ENCODE results near the gene ANKS3.

Gene ANKS3

DNA sequence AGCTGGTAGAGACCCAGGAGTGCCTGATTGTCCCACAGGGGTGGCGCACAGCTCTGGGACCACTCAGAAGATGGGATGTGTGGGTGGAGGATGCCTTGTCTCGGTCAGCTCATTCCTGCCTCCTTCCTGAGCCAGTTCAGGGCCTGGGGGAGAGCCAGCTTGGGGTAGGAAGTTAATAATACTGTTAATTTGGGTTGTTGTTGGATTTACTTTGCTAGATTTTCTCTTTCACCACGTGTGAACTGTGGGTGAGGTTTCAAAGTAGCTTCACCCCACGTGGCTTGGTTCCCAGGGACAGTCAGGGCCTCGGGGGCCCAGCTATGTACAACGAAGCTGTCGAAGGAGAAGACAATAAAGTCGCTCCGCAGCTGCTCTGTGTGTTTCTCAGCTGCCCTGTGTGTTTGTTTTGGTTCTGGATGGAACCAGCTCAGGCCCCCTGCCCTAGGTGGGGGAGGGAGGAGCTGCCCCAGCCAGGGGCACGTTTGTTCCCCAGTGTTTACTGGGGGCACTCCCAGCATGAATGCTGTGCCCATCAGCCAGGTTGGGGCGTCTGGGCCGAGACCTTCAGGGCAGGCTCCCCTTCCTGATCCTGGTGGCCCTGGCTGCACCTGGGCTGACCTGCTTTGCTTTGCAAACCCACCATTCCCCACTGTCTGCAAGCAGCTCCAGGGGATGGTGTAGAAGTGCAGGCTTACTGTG lies 38.4 kb downstream of the ANKS3 start:
- no peak for DNase-seq

DNA sequence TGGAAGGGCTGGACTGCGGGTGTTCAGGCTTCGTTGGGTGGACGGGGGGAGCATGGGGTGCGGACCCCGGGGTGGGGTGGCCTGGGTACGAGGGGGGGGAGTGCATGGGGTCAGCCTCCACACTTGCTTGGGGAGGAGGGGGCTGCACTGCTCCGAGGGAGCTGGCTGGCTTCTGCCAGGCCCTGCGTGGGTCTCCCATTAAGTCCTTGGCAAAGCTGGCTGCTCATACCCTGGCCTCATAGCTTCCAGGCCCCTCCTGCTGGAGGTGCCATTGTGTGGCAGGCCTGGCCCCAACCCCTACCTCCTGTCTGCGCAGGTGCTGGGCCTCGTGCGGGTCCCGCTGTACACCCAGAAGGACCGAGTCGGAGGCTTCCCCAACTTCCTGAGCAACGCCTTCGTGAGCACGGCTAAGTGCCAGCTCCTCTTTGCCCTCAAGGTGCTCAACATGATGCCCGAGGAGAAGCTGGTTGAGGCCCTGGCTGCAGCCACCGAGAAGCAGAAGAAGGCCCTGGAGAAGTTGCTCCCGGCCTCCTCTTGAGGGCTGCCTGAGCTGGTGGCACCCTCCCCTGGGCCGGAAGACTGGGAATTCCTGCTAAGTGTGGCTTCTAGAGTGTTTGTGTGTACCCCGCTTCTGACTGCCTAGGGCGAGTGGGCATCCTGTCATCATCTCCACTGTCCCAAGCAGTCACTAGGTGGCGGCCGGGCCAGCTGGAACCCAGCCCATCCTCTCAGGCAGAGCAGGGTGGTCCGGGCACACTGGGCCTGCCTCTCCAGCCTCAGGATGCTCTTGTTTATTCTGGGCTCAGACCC lies 39.2 kb downstream of the ANKS3 start:
- peak in 6 of 14 donors; percentile 12 to 39 (median 31) for DNase-seq

DNA sequence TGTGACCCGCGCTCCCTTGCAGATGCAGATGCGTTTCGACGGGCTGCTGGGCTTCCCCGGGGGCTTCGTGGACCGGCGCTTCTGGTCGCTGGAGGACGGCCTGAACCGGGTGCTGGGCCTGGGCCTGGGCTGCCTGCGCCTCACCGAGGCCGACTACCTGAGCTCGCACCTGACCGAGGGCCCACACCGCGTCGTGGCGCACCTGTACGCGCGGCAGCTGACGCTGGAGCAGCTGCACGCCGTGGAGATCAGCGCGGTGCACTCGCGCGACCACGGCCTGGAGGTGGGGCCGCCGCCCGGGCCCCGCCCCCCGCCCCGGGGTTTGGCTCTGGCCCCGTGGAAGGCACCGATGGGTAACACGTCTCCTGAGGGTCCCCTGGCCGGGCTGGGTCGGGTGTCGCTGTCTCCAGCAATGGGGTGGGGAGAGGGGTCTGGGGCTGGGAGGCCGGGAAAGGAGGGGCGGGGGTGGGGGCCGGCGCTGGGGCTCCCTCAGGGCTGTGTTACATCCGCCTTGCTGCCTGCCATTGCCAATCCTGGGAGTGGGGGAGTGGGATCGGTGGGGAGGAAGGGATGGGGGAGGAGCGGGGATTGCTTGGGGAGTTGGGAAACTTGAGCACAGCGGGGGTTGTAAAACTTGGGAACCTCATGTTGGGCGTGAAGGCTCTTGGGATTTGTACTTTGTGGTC lies 40.0 kb downstream of the ANKS3 start:
- DNase-seq = no peak

DNA sequence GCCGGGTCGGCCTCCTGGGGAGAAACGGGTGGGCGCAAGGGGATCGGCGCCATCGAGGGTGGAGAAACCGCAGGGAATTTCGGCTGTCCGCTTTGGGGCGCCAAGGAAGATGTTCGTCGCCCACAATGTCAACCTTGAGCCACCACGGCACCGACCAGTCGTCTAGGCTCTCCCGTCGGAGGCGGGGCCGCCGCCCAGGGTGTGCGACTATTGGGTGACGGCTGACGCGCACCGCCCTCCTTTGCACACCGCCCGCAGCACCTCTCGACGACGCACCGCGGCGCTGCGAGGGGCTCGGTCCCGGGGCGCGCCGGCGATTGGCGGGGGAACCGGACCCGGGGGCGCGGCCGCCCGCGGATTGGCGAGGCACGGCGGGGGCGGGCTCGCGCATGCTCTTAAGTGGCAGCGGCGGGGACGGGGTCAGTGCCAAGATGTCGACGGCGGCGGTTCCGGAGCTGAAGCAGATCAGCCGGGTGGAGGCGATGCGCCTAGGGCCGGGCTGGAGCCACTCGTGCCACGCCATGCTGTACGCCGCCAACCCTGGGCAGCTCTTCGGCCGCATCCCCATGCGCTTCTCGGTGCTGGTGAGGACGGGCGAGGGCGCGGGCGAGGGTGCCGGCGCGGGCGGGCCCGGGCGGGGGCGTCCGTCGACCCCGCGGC lies 40.6 kb downstream of the ANKS3 start, which contains the start of gene NUDT16L1:
Gene NUDT16L1, plus strand, starts transcription at position 267 of the 660 bp plus-strand sequence. Its CDS starts 165 bp downstream, at position 432.
- peak; percentile 65 to 99 (median 91) for DNase-seq

DNA sequence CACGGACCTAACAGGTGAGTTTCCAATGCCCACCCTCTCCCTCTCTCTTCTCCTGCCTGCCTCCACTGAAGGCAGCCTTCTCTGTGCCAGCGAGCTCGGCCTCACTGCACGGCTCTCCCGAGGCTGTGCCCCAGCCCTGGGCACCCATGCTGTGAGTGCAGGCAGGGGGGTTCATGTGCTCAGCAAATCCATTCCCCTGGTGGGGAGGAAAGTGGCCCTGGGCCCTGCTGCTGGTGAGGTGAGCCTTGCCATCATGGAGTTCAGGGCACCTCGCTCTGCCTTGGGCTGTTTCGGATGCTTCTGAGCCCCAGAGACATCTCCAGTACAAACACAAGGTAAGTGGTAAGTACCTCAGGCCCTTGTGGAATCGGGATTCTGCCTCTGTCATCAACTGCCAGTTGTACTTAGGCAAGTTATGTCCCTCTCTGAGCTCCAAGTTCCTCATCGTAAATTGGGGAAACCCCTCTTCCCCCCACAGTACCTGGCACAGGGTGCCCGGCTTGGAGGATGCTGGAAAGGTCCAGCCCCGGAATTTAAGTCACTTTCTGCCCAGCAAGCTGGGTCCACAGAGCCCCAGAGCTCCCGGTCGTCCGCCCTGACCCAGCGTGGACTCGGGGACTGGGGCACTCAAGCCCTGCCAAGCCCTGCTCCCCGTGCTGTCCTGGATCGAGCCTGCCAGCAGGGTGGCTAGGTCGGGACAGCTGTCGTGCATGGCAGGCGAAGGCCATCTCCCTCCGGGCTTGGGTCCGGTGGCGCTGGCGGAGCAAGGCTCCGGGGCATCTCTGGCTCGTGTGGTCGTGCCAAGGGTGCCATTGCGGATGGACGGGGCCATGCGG lies 41.4 kb downstream of the ANKS3 start:
- no peak for DNase-seq

DNA sequence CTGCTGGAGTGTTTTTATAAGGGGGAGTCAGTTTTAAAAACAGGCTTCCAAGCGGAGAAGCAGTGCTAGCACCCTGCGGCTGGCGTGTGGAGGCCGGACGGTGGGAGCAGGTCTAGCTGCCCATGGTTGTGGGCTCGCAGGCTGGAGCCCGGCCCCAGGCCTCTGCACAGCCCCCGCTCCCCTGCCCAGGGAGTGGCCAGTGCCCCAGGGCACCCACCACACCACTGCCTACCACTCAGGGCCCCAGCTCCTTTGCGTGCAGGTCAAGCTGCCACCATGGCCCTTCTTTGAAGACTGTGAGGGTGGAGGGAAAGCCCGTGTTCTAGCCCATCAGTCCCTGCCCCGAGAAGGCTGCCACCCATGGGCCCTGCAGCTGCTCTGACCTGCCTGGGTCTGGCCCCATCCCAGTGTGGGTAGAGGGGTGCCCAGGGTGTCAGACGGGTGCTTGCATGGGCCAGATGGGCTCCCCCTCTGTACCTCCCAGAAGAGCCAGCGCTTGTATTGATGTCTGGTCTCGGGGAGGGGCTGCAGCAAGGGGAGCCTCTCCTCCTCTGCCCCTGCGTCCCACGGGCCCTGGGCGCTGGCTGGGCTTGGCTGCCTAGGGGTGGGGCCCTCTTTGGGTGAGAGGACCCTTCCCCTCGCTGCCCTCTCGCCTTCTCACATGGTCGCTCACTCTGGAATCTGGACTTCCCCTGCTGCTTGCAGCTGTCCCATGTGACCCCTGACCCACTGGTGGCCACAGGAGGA lies 42.2 kb downstream of the ANKS3 start:
- DNase-seq = no peak

DNA sequence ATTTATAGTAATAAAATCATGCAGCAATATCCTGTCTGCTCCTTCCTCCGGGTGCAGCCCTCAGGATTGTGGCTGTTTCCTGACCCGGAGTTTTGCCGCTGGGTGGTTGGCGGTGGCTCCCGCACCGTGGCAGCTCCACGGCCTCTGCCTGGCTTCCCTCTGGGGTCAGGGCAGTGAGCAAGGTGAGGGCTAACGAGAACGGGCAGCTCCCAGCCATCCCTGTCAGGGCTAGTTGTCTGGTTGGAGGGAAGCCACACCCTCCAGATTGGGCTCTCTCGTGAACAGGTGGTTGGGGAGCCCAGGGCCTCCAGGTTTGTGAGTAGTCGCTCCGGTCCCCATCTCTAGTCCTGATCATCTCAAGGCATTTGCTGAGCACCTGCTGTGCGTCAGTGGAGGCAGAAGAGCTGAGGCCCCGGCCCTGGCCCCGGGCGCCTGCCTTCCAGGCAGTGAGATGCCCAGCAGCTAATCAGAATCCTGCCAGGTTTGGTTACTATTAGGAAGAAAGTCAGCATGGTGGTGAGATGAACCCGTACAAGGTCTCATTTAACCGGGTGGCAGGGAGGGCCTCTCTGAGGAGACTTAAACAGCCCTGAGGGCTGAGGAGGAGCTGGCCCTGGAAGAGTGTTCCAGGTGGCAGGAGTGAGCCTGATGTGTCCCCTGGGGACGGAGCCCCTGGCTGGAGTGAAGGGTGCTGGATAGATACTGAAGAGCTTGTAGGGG lies 43.0 kb downstream of the ANKS3 start:
- peak in 1 of 14 donors; percentile 43 for DNase-seq

DNA sequence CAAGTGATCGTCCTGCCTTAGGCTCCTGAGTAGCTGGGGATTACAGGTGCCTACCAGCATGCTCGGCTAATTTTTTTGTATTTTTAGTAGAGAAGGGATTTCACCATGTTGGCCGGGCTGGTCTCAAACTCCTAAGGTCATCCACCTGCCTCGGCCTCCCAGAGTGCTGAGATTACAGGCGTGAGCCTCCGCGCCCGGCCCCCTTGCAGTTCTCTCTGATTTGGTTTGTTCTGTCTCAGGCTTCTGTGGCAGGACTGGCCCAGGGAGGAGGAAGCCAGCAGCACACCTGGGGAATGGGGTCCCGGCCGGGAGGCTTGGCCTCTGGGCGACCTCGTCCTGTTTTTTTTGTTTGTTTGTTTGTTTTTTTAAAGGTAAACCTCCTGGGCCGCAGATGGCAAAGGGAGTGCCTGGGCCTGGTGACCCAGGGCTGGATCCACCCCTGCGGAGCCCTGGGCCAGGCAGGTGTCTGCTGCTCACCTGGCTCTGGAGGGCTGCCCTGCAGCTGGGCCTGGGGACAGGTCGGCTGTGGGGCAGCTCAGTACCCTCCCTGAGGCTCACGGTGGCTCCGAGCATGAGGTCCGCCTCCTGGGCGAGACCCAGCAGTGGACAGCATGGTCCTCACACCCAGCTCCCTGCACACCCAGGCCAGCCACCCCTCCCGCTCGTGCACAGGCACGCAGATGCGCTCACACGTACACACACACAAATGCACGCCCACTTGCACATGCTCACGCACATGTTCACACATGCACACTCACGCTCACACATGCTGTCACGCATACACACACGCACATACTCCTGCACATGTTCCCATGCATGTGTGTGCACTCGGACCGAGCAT lies 44.0 kb downstream of the ANKS3 start:
- no peak for DNase-seq

DNA sequence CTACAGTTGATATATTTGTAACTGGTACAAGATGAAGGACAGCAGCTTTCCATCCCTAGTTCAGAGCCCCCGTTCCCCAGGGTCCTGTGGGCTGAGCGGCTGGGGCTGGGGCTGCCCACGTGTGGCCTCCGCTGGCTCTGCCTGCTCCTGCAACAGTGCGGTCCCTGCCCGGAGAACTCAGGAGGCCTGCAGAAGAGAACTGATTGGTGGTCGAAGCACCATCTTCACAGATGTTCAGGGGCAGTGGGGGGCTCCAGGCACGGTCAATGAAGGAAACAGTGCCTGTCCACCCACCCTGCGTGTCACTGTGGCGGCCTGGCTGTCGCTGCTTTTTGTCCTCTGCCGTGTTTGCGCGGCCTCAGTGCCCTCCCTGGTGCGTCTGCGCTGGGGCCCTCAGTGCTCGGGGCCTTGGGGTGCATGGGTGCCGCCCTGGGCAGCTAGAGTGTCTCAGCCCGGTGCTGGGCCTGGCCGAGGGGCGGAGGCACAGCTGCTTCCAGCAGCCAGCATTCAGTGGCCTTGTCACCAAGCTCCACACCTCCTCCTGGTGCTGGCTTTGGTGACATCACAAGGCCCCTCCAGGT lies 44.9 kb downstream of the ANKS3 start:
- no peak for DNase-seq

DNA sequence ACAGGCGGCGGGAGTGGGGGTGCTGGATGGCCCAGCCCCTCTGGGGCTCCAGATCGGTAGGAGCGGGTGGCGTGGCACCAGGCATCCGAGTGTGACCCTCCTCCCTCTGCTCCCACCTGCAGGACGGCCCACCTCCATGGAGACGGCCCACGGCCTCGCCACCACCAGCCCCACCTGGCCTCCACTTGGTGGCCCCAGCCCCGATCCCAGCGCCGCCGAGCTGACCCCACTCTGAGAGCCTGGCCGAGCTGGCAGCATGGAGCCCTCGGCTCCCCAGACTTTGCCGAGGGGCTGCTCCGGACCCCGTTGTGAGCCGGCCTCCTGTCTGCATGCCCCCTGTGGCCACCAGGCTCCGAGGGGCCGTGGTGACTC lies 45.4 kb downstream of the ANKS3 start:
- no peak for DNase-seq

DNA sequence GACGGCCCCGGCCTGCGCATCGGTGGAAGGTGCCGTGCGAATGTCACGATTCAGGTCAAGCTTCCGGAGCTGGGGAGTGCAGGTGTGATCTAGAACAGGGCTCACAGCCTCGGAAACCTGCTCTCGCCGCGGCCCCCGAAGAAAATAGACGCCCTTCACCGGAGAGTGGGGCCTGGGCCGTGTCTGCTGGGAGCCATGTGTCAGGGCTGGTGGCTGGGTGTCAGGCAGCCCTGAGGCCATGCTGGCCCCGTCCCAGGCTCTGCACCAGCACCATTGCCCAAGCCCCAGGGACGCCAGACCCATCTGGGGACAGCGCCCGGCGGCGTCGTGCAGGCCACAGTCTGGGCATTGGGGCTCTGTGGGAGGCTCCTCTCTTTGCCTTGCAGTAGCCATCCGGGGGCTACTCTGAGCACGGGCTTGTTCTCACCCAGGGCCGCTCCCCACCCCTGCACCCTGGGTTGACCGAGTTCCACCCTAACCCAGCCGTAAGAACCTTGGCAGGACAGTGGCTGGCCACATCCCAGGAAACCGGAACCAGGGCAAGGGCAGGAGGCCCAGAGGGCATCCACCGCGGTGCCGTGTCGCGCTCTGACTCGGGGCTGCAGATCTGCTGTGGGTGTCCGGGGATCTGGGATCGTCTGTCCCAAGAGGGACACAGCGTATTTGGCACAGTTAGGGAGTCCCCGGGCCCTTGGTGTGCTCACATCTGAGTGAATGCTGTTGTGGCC lies 46.0 kb downstream of the ANKS3 start:
- no peak for DNase-seq

DNA sequence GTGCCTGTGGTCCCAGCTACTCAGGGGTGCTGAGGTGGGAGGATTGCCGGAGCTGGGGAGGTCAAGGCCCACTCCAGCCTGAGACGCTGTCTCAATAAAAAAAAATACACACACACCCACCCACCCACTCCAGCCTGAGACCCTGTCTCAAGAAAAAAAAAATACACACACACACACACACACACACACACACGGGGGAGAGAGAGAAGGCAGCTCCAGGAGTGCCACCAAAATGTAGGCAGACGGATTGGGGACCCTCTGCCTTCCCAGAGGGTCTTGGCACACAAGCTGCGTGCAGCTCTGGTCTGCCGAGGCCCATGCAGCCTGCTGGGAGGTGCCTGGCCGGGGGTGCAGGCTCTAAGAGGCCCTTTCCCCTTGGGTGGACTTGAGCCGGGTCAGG lies 46.7 kb downstream of the ANKS3 start:
- DNase-seq = no peak

DNA sequence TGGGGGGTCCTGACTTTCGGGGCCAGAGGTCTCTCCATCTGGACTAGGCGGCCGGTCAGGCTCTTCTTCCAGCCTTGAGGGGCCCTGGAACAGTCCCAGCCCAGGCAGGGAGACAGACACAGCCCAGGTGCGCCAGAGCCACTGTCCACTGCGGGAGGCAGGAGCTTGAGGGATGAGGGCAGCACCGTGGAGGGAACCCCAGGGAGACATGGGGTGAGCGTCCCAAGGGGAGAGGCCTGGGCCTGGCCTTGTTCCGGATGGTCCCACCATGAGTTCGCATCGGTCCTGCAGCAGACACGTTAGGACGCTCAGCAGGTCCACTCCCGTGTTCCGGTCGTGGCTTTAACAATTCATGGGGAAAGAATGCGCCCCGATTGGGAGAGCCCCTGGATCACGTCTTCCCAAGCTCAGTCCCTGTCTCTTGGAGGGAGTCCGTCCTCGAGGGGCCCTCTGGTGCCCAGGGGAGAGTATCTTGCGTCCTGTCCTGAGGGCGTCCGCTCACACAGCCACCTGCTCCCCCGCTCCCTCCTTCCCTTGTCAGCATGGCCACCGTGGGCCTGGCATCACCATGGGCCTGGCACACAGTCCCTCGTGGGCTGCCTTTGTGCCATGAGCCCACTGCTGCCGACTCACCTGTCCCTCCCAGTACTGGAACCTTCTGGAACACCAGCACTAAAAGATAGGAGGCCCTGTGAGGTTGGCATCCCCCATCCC lies 47.4 kb downstream of the ANKS3 start:
- DNase-seq = no peak

DNA sequence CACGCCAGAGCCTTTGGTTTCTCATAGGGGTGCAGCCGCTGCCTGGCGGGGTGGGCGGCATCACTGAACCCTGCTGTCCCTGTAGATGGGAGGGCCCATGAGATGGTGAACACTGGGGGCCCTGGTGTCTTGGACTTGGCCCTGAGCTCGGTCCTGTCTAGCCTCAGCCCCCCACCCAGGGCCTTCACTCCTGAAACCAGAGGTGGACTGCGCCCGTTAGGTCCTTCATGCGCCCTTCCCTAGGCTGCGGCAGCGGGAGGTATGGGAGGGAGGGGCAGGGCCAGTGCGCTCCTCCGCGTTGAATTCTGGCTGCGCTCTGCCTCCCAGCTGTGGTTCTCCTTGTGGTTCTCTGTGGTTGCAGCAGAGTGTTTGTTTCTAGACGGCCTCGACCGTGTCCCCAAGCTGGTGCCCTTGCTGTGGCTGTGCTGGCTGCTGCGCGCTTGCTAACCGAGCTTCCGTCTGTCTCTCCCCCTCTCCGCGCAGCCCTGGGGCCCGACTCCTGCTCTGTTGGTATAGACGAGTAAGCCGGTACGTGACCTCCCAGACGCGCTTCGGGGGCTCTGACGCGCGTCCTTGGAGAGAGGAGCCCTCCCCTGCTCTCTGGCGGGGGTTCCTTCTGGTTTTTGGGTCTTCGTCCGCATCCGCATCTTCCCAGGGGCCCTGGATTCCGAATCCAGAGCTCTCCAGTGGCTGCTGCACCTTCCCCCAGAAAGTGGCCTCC lies 48.1 kb downstream of the ANKS3 start:
- DNase-seq = no peak

DNA sequence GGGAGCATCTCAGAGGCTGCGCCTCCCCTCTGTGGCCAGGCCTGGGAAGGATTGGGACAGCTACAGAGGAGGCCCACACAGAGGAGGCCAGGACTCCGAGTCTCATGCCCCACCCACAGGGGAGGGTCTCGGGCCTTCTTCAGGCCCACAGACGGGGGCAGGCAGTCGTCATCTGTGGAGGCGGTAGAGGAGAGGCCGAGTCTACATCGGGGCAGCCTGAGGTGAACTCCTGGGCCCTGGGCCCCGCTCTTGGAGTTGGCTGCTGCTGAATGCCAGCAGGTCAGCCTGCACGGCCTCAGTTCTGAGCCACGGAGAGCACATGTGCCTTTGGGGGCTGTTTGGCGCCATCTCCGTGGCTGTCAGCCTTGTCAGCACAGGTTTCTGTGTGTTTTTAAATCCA lies 48.8 kb downstream of the ANKS3 start:
- peak in 1 of 14 donors; percentile 44 for DNase-seq

DNA sequence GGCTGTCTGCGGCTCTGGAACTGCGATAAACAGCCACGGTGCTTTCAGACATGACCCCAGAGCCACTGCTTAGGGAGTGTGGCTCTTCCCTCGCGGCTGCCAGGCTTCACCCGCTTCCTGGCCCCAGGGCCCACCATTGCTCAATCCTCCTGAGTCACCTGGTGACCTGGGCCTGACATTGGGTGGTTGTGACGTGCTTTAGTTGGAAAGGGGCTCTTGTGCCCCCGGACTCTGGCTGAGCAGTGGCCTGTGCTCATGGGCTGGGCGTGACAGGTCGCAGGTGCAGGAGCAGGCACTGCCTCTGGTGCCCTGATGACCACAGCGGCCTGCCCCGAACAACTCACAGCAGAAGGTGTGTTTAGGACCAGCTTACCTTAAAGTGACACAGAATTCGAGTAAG lies 49.3 kb downstream of the ANKS3 start:
- DNase-seq = no peak

Measured in C1 segment of cervical spinal cord (tissue), 14 donors.